BLaER1 (cell line): ENCODE measurements around the gene GAS6.
"Not testable (repeated sequence)": the region's sequence is repeated elsewhere in the genome, so short reads cannot be mapped to it uniquely, and the experiment has no call there.

Experiments
- H3K27ac ChIP-seq: shearing (Covaris generic); formaldehyde crosslinking; 2 replicates; pipeline ENCODE4 v1.8.1; 2022
- H3K27me3 ChIP-seq: shearing (Covaris generic); formaldehyde crosslinking; 2 replicates; pipeline ENCODE4 v1.8.1; 2022
- H3K36me3 ChIP-seq: shearing (Covaris generic); formaldehyde crosslinking; 2 replicates; pipeline ENCODE4 v1.8.1; 2022
- H3K4me1 ChIP-seq: shearing (Covaris generic); formaldehyde crosslinking; 2 replicates; pipeline ENCODE4 v1.8.1; 2022
- H3K4me2 ChIP-seq: shearing (Covaris generic); formaldehyde crosslinking; 2 replicates; pipeline ENCODE4 v1.8.1; 2022
- H3K4me3 ChIP-seq: shearing (Covaris generic); formaldehyde crosslinking; 2 replicates; pipeline ENCODE4 v1.8.1; 2022
- H3K9ac ChIP-seq: shearing (Covaris generic); formaldehyde crosslinking; 2 replicates; pipeline ENCODE4 v1.8.1; 2022
- H3K9me3 ChIP-seq: shearing (Covaris generic); formaldehyde crosslinking; 2 replicates; pipeline ENCODE4 v1.8.1; 2022
- H4K20me1 ChIP-seq: shearing (Covaris generic); formaldehyde crosslinking; 2 replicates; pipeline ENCODE4 v1.8.1; 2022
- Cebpa-rat ChIP-seq: shearing (Covaris generic); IDR thresholded peaks from 2 replicates; pipeline ENCODE4 v1.8.1; 2022

Gene GAS6

DNA sequence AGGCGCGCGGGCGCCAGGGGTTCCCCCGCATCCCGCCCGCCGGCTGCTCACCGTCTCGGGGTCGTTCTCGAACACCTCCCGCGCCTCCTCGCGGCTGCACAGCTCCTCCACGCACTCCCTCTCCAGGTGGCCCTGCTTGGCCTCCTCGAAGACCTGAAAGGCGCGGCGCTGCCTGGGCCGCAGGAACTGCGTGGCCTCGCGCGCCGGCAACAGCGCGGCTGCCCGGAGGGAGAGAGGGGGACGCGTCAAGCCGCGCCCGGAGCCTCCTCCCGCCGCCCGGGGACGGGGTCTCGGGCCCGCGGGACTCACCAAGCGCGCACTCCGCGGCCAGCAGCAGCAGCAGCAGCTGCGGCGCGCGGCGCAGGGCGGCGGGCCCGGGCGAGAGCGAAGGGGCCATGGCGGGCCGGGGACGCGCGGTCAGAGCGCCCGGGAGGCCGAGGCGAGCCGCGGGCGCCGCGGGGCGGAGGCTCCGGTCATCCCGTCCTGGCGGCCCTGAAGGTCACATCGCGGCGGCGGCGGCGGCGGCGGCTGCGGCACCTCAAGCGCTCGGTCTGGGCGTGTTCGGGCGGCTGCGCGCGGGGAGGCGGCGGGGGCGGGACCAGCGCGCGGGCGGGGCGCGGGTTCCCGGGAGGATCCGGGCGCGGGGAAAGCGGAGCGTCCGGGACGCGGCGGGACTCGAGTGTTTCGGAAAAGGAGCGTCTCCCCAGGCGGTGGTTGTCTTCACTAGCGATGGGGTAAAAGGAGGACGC lies at the start of gene GAS6:
GAS6 (minus strand) TSS at position 553 of the 749 bp plus-strand sequence; CDS start at position 397, 156 bp downstream.
- peaks cover 24% of the 10 kb centered on the region for H3K4me1 ChIP-seq
- H3K9ac ChIP-seq: peak within 1 kb of the TSS; percentile 34; the same call in 1 of the 2 replicates
- no peak within 1 kb of the TSS for H3K27ac ChIP-seq
- no peak for TF ChIP-seq Cebpa-rat
- no peaks in the 10 kb centered on the region for H3K36me3 ChIP-seq
- H3K4me2 ChIP-seq: peak within 1 kb of the TSS; percentile 99
- peaks cover 60% of the 10 kb centered on the region for H3K27me3 ChIP-seq
- peak within 1 kb of the TSS; percentile 71 for H3K4me3 ChIP-seq
- peaks cover 55% of the 10 kb centered on the region for H4K20me1 ChIP-seq
- H3K9me3 ChIP-seq: peaks cover 16% of the 10 kb centered on the region; the same call in 1 of the 2 replicates

- H3K27ac ChIP-seq: not testable (repeated sequence)
Observed at GRCh38 chr13:113913408-113913807, 49.5 kb upstream of the GAS6 start.

GRCh38 chr13:113912596-113912995 lies 48.7 kb upstream of the GAS6 start:
- H3K4me1 ChIP-seq: peaks cover 61% of the 10 kb centered on the region
- peak overlapping the region; percentile 4; the same call in 1 of the 2 replicates for H3K27ac ChIP-seq
- H3K9me3 ChIP-seq: peaks cover 24% of the 10 kb centered on the region
- H3K36me3 ChIP-seq: no peaks in the 10 kb centered on the region
- H3K27me3 ChIP-seq: no peaks in the 10 kb centered on the region
- H3K9ac ChIP-seq: no peak overlapping the region; the same call in 1 of the 2 replicates
- H3K4me2 ChIP-seq: peak overlapping the region; percentile 52
- H4K20me1 ChIP-seq: no peaks in the 10 kb centered on the region
- H3K4me3 ChIP-seq: peak overlapping the region; percentile 2; the same call in 1 of the 2 replicates
- TF ChIP-seq Cebpa-rat: no peak

More at GRCh38 chr13:113913408-113913807, 49.5 kb upstream of the GAS6 start:
- H3K36me3 ChIP-seq, H3K9ac ChIP-seq, H3K4me3 ChIP-seq, H4K20me1 ChIP-seq, H3K27me3 ChIP-seq: not testable (repeated sequence)
- Histone ChIP-seq H3K9me3 (peaks cover 24% of the 10 kb centered on the region), H3K4me1 (peaks cover 56% of the 10 kb centered on the region), H3K4me2 (peak overlapping the region; percentile 52)

GRCh38 chr13:113907635-113908617 lies 44.0 kb upstream of the GAS6 start:
- no peaks in the 10 kb centered on the region for H3K27me3 ChIP-seq
- H3K9ac ChIP-seq: no peak overlapping the region
- H3K9me3 ChIP-seq: peaks cover 8% of the 10 kb centered on the region; the same call in 1 of the 2 replicates
- no peak overlapping the region for H3K4me3 ChIP-seq
- no peak overlapping the region for H3K27ac ChIP-seq
- H3K36me3 ChIP-seq: no peaks in the 10 kb centered on the region
- H3K4me1 ChIP-seq: peaks cover 33% of the 10 kb centered on the region
- no peaks in the 10 kb centered on the region for H4K20me1 ChIP-seq
- peak overlapping the region; percentile 77 for H3K4me2 ChIP-seq
- no peak for TF ChIP-seq Cebpa-rat

- Histone ChIP-seq H3K36me3 (no peaks in the 10 kb centered on the region), H3K9me3 (peaks cover 8% of the 10 kb centered on the region; the same call in 1 of the 2 replicates), H4K20me1 (no peaks in the 10 kb centered on the region), H3K27ac (no peak overlapping the region), H3K9ac (no peak overlapping the region), H3K4me1 (peaks cover 22% of the 10 kb centered on the region), H3K4me3 (no peak overlapping the region), H3K27me3 (no peaks in the 10 kb centered on the region), H3K4me2 (no peak overlapping the region)
- TF ChIP-seq Cebpa-rat: no peak
Observed at GRCh38 chr13:113906571-113906970, 42.7 kb upstream of the GAS6 start.

DNA sequence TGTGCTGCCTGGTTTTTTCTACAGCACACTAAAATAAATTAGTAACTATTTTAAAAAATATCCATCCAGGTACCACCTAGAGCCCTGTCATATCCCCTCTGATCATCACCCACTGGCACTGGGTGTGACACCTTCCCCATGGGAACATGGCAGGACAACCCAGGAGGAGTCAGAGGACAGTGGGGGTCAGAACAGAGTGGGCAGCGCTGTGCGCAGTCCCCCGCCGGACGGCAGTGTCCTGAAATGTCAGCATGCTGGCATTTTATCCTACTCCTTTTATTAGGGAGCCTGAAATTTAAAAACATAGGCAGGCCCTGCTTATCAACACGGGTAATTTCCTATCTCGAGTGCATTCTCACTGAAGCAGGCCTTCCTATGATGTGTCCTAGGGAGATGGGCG lies 42.1 kb upstream of the GAS6 start:
- peaks cover 4% of the 10 kb centered on the region; the same call in 1 of the 2 replicates for H3K9me3 ChIP-seq
- H3K9ac ChIP-seq: no peak overlapping the region
- H3K4me3 ChIP-seq: no peak overlapping the region
- H3K27me3 ChIP-seq: no peaks in the 10 kb centered on the region
- H4K20me1 ChIP-seq: no peaks in the 10 kb centered on the region
- TF ChIP-seq Cebpa-rat: no peak
- no peak overlapping the region for H3K27ac ChIP-seq
- H3K4me1 ChIP-seq: peaks cover 22% of the 10 kb centered on the region
- H3K4me2 ChIP-seq: no peak overlapping the region
- no peaks in the 10 kb centered on the region for H3K36me3 ChIP-seq

- Histone ChIP-seq H3K4me2 (no peak overlapping the region), H3K36me3 (no peaks in the 10 kb centered on the region), H3K4me3 (no peak overlapping the region), H3K9me3 (no peaks in the 10 kb centered on the region), H3K27me3 (no peaks in the 10 kb centered on the region), H3K4me1 (peaks cover 22% of the 10 kb centered on the region), H3K9ac (no peak overlapping the region), H3K27ac (no peak overlapping the region), H4K20me1 (no peaks in the 10 kb centered on the region)
- TF ChIP-seq Cebpa-rat: no peak
Observed at GRCh38 chr13:113905018-113905417, 41.1 kb upstream of the GAS6 start.

- Histone ChIP-seq H3K27me3 (no peaks in the 10 kb centered on the region), H3K4me1 (peaks cover 21% of the 10 kb centered on the region)
Observed at GRCh38 chr13:113904411-113904810, 40.5 kb upstream of the GAS6 start.

GRCh38 chr13:113903912-113904311 lies 40.0 kb upstream of the GAS6 start:
- H3K27ac ChIP-seq: no peak overlapping the region
- no peaks in the 10 kb centered on the region for H3K9me3 ChIP-seq
- no peak for TF ChIP-seq Cebpa-rat
- H3K4me3 ChIP-seq: no peak overlapping the region
- no peak overlapping the region for H3K9ac ChIP-seq
- no peaks in the 10 kb centered on the region for H4K20me1 ChIP-seq
- no peaks in the 10 kb centered on the region for H3K36me3 ChIP-seq
- H3K4me2 ChIP-seq: no peak overlapping the region
- no peaks in the 10 kb centered on the region for H3K27me3 ChIP-seq
- H3K4me1 ChIP-seq: peaks cover 16% of the 10 kb centered on the region

More at GRCh38 chr13:113904411-113904810, 40.5 kb upstream of the GAS6 start:
- Histone ChIP-seq H3K9me3 (no peaks in the 10 kb centered on the region), H3K4me3 (no peak overlapping the region), H4K20me1 (no peaks in the 10 kb centered on the region), H3K4me2 (no peak overlapping the region), H3K27ac (no peak overlapping the region), H3K9ac (no peak overlapping the region), H3K36me3 (no peaks in the 10 kb centered on the region)
- no peak for TF ChIP-seq Cebpa-rat
